ENCODE results near the gene MACROD2. TPM values are rescaled to one million over a fixed set of nuclear protein-coding genes. Genes with fewer than 3 reads are reported as not detected.

Gene MACROD2
- total RNA-seq, 2 donors from 2014 or later: 8.0 to 19.4 TPM

GRCh38 chr20:15634102-15634501 lies 1638.8 kb downstream of the MACROD2 start:
- DNase-seq (ENCODE audit: low spot score): no peak
- peaks cover 6% of the 10 kb centered on the region for H3K4me1 ChIP-seq (replicated peaks)
- 95% methylated on average over 2 of the region's 2 CpGs for WGBS
- H3K27me3 ChIP-seq (replicated peaks; ENCODE audit: insufficient read depth): no peaks in the 10 kb centered on the region
- no peak overlapping the region for H3K27ac ChIP-seq
- no peak overlapping the region for H3K4me3 ChIP-seq
- H3K36me3 ChIP-seq: no peaks in the 10 kb centered on the region
- intact Hi-C loops (cut with DNase I): no loop called here
- H3K9me3 ChIP-seq: no peaks in the 10 kb centered on the region
- no peak for TF ChIP-seq POLR2A (IDR thresholded peaks at IDR 0.05)
- TF ChIP-seq POLR2AphosphoS5 (IDR thresholded peaks at IDR 0.05): no peak
- TF ChIP-seq CTCF (IDR thresholded peaks at IDR 0.05): no peak

GRCh38 chr20:15637546-15637945 lies 1642.2 kb downstream of the MACROD2 start:
- no peak for DNase-seq (ENCODE audit: low spot score)
- no peaks in the 10 kb centered on the region for H3K36me3 ChIP-seq
- intact Hi-C loops (cut with DNase I): no loop called here
- no peaks in the 10 kb centered on the region for H3K27me3 ChIP-seq (replicated peaks; ENCODE audit: insufficient read depth)
- H3K9me3 ChIP-seq: no peaks in the 10 kb centered on the region
- TF ChIP-seq POLR2A (IDR thresholded peaks at IDR 0.05) (no peak), POLR2AphosphoS5 (IDR thresholded peaks at IDR 0.05) (no peak), CTCF (IDR thresholded peaks at IDR 0.05) (no peak)
- no peak overlapping the region for H3K4me3 ChIP-seq
- H3K27ac ChIP-seq: no peak overlapping the region
- peaks cover 6% of the 10 kb centered on the region for H3K4me1 ChIP-seq (replicated peaks)
- 34% methylated on average over 5 of the region's 5 CpGs for WGBS

- intact Hi-C loops (cut with DNase I): no loop called here
- Histone ChIP-seq H3K36me3 (no peaks in the 10 kb centered on the region), H3K27ac (no peak overlapping the region), H3K4me1 (replicated peaks) (peaks cover 6% of the 10 kb centered on the region), H3K27me3 (replicated peaks; ENCODE audit: insufficient read depth) (no peaks in the 10 kb centered on the region), H3K9me3 (no peaks in the 10 kb centered on the region), H3K4me3 (no peak overlapping the region)
- 19% methylated on average over 5 of the region's 5 CpGs for WGBS
- TF ChIP-seq POLR2AphosphoS5 (IDR thresholded peaks at IDR 0.05) (peak; percentile 41), POLR2A (IDR thresholded peaks at IDR 0.05) (no peak), CTCF (IDR thresholded peaks at IDR 0.05) (no peak)
- peak; percentile 39 for DNase-seq (ENCODE audit: low spot score)
Observed at GRCh38 chr20:15637950-15638754, 1642.8 kb downstream of the MACROD2 start.

GRCh38 chr20:15638816-15639215 lies 1643.5 kb downstream of the MACROD2 start:
- WGBS: 36% methylated on average over 5 of the region's 5 CpGs

More at GRCh38 chr20:15638816-15639215, 1643.5 kb downstream of the MACROD2 start:
- no peak overlapping the region for H3K4me3 ChIP-seq
- H3K36me3 ChIP-seq: no peaks in the 10 kb centered on the region
- no peaks in the 10 kb centered on the region for H3K27me3 ChIP-seq (replicated peaks; ENCODE audit: insufficient read depth)
- no peaks in the 10 kb centered on the region for H3K9me3 ChIP-seq
- no peak overlapping the region for H3K27ac ChIP-seq
- TF ChIP-seq POLR2AphosphoS5 (IDR thresholded peaks at IDR 0.05) (no peak), CTCF (IDR thresholded peaks at IDR 0.05) (no peak), POLR2A (IDR thresholded peaks at IDR 0.05) (no peak)
- intact Hi-C loops (cut with DNase I): no loop called here
- no peak for DNase-seq (ENCODE audit: low spot score)
- peaks cover 6% of the 10 kb centered on the region for H3K4me1 ChIP-seq (replicated peaks)
